DMS79 treated with DMSO at 0.1 percent for 48 hours (cell line): ENCODE measurements around the gene PTPRR.

Experiments
- DNase-seq: peaks from one replicate; lab custom pipeline; 2025; lab: John Stamatoyannopoulos, UW

The PTPRR gene

GRCh38 chr12:70603044-70603443 is 317.5 kb downstream of the PTPRR start:
- no peak for DNase-seq

DNA sequence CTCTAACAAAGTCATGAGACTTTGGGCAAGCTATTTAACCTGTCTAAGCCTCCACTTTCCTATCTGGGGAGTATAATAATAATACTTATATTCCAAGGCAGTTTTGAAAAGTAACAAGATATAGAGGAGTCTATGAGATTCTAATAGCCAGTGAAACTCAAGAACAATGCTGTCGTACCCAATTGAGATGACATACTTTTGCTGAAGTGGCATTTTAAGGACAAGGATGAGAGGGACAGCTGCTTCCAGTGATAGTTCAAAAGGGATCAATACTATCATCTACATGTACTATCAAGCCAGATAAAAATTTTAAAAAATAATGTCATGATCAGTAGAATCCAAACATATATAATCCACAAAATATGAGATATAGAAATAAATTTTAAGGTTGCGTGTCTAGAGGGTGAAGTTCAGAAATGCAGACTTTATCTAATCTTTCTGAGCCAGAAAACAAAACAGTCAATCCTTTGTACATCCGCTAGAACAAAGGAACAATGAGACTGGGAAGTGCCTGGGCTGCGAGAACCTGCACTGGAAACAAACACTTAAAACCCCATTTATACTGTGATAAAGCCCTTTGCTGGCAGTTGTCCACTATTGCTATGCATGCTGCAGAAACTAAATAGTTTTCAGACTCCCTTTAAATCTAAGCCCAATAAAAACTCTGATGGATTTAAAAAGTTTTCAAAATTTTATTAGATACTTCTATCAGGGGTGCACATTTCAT is 321.9 kb downstream of the PTPRR start:
- no peak for DNase-seq

DNA sequence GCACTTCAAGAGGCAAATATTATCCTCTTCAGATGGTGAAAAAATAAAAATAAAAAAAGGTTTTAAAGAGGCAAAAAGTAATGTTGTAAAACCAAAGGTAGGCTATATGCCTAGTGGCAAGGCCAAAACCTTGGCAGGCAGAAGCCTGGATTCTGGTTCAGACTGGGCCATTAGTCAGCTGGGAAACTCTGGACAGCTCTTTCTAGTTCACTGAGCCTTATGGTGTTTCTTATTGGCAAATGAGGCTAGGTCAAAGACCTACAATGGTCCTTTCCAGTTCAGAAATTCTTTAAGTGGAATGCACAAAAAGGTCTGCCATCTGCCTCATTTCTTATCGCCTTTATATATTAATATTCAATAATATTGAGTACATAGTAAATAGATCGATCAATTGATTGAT is 327.9 kb downstream of the PTPRR start:
- DNase-seq = no peak

DNA sequence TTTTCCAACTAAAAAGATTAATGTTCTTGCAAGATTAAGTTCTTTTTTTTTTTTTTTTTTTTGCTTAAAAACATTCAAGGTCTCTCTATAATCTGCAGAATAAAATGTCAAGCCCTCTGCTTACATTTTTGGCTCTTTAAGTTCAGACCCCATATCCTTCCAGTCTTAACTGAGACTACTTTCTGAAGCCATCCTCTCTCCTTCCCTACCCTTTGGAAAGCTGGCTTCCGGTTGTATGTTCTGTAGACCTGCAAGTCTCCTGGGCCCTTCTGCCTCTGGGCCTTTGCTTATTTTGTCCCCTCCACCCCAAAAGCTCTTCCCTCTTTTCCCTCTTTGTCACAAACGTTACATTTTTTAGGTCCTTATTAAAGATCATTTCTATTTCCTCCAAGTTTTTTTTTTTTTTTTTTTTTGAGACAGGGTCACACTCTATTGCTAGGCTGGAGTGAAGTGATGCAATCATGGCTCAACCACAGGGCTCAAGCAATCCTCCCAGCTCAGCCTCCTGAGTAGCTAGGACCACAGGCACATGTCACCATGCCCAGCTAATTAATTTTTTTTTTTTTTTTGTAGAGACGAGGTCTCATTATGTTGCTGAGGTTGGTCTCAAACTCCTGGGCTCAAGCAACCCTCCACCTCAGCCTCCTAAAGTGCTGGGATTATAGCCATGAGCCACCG is 329.9 kb downstream of the PTPRR start:
- no peak for DNase-seq

DNA sequence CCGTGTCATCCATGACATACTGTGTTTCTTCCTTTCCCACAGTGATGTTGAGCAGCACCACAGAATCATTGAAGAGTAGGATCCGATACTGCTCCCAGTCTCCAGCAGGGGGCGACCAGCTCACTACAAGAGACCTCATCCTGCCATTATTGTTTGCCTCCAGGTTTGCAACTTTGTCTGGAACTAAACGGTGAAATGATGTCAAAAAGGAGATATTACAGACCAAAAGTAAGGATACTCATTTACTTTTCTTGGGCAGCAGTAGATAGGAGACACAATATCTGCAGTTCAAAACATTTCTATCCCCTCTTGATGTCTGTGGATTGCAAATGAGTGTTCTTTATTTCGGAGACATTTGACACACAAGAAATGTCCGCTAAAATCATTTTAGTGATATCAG is 330.5 kb downstream of the PTPRR start:
- no peak for DNase-seq
